Activated T-helper 9 cell treated with anti-CD3 and anti-CD28 coated beads, Interleukin-2, amount 50 U/mL, for 16 hours (primary cell): ENCODE measurements around the gene PSMG1.
"Not testable (repeated sequence)": the region's sequence is repeated elsewhere in the genome, so short reads cannot be mapped to it uniquely, and the experiment has no call there.

Experiments
- DNase-seq: peaks from one replicate; pipeline ENCODE4 v3.0.0-alpha.2; 2020; ENCODE audit warnings: low read depth

The PSMG1 gene

GRCh38 chr21:39183272-39184049 is at the start of gene PSMG1:
TSS of gene PSMG1 (minus strand) at chr21:39183451. CDS start at chr21:39183385, 66 bp downstream.
- DNase-seq = peak; percentile 94

DNA sequence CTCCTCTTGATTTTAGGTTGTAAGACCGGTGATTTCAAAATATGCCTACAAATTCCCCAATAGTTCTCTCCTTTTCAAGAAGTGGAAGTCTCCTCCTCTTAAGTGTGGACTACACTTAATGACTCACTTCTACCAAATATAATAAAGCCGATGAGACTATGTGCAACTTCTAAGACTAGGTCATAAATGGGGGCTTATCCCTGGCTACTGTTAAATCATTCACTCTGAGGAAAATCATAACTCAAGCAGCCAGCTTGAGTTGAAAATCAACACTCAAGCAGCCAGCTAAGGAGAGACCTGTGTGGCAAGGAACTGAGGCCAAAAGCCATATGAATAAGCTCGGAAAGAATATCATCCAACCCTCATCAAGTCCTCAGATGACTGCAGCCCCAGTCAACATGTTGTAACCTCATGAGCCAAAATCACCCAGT is 49.6 kb upstream of the PSMG1 start:
- DNase-seq = no peak

DNA sequence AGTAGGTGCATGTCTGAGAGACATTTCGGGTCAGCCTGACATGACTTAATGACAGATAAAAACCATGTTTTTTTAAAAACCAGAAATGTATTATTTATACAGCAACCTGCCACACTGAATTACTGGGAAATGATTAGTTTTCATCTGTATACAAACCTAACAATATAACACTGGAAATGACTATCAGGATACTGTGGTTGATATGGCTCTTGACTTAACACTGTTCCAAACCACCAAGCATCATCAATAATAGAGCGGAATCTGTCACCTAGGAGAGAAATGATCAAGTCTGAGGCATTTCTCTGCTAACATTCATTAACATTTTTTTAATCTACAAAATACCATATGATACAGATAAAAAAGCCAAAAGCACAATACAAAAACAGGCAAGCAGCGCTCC is 41.7 kb upstream of the PSMG1 start:
- DNase-seq = no peak

- DNase-seq = no peak
These were observed 38.8 kb upstream of the PSMG1 start for GRCh38 chr21:39221997-39222486.

DNA sequence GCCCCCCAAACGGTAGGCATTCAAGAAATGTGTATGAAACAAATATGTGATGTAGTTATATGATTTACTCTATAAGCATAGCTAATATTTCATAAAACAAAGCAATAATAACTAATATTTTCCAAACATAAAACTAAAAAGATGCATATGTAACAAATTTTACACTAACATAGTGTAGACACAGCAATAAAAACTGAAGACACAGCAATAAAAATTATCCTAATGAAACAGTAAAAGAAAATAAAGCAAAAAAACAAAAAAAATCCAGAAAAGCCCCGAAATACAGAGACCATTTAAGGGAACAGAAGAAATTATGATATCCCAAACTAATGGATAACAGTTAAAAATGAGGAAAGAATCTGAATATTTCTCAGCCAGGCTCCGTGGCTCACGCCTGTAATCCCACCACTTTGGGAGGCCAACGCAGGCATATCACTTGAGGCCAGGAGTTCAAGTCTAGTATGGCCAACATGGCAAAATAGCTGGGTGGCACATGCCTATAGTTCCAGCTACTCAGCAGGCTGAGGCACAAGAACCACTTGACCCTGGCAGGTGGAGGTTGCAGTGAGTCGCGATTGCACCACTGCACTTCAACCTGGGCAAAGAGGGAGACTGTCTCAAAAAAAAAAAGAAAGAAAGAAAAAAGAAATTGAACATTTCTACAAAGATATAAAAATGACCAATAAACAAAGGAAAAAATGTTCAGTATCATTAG is 38.2 kb upstream of the PSMG1 start:
- DNase-seq = no peak

DNA sequence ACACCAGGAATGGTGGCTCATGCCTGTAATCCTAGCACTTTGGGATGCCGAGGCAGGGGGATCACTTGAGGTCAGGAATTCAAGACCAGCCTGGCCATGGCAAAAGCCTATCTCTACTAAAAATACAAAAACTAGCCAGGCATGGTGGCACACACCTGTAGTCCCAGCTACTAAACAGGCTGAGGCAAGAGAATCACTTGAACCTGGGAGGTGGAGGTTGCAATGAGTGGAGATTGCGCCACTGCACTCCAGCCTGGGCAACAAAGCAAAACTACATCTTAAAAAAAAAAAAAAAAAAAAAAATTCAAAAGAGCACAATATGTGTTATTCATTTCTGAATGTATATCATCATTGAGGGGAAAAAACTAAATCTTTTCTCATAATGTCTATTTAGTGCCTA is 37.6 kb upstream of the PSMG1 start:
- not testable (repeated sequence) for DNase-seq

GRCh38 chr21:39220150-39220549 is 36.9 kb upstream of the PSMG1 start:
- DNase-seq = no peak

DNA sequence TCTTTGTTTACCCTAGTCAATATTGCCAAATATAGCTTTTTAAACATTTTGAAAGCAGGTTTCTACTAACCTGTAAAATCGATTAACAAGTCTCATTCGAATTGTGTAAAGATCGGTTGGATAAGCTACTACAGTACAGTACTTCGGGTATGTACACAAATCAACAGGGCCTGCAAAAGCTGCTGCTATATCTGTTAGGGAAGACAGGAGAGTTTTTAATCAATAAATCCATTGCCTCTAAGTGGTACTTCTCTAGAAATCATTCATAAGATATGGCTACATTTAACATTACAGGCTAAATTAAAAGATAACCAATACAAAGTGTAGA is 34.8 kb upstream of the PSMG1 start:
- no peak for DNase-seq

- DNase-seq = no peak
These were observed 34.3 kb upstream of the PSMG1 start for GRCh38 chr21:39217356-39218081.

DNA sequence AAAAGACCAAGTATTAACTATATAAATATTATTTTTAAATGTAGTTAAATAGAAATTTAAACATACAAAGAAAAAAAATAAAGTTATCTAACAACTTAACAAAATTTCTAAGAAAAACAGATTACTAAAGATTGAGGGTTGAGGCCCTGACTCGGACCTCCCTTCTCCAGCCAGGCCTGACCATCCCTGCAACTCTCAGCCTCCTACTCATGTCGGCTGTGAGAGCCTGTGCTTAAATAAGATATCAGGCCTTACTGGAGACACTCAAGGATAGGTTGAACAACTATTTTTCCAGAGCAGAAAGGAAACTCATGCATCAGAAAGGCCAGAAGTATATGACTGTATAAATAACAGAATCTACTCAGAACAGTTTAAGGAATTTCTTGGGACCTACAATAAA is 33.0 kb upstream of the PSMG1 start:
- no peak for DNase-seq

DNA sequence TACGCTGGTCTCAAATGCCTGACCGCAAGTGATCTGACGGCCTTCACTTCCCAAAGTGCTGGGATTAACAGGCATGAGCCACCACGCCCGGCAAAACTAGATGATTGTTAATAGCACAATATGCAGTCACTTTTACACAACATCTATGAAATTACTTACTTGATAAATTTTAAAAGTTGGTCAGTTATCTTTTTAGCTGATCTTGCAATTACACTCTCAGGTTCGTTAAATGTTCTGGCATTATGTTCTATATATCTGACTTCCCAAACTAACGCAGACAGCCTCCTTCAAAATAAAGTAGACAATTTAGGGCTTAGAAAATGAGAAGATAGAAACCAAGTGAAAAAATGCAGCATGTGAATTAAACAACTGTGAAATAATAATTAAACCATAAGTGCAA is 31.8 kb upstream of the PSMG1 start:
- DNase-seq = no peak

- no peak for DNase-seq
These were observed 26.1 kb upstream of the PSMG1 start for GRCh38 chr21:39209334-39209688.

DNA sequence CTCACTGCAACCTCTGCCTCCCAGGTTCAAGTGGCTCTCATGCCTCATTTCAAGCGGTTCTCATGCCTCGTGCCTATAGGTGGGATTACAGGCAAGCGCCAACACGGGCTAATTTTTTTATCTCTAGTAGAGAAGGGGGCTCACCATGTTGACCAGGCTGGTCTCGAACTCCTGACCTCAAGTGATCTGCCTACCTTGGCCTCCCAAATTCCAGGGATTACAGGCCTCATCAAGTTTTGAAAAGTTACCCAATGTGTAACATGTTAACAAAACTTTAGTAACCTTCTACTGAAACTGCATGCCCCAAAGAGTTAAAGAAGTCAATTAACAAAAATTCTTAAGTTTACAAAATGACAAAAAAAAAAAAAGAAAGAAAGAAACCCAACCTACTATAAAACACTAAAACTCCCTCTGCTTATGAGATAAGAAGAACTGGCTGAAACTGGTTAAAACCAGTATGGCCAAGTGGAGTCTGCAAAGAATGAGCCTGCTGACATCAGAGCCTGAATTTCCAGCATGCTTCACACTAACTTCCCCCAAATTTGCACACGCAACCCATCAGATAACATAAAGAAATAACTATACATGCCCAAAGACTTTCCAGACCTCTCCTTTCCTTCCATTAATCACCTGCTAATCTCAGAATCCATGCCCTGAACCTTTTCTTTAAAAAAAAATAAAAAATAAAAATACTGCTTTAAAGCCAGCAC is 25.5 kb upstream of the PSMG1 start:
- DNase-seq = no peak

DNA sequence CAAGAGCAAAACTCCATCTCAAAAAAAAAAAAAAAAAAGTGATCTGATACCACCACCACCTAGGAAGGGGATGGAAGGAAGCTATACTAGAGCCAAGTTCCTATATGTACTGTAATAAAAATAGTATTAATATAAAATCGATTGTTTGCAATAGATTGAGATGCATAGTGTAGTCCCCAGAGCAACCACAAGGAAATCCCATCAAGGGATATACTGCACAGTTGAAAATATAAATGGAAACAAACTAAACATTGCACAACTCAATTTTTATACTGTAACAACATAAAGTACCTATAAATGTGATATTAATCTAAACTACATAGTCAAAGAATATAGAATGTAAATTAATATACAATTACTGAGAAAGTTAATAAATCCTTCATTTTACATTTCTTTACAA is 20.9 kb upstream of the PSMG1 start:
- no peak for DNase-seq

DNA sequence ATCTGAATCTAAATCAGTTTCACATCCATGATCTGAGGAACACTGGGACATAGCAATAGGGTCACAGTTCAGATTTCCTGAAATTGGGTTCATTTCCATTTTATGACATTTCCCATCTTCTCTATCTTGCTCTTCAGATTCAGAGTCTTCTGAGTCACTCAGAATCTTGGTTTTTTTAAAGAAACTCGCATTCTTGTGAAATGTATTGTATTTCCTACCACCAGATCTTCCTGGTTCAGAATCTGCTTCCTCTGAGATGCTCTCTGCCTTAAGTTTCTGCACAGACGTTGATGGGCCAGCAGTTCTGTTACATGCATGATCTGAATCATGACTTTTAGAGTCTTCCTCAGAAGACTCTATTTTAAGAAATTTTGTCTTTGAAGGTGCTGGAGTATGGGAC is 15.5 kb upstream of the PSMG1 start:
- DNase-seq = no peak

DNA sequence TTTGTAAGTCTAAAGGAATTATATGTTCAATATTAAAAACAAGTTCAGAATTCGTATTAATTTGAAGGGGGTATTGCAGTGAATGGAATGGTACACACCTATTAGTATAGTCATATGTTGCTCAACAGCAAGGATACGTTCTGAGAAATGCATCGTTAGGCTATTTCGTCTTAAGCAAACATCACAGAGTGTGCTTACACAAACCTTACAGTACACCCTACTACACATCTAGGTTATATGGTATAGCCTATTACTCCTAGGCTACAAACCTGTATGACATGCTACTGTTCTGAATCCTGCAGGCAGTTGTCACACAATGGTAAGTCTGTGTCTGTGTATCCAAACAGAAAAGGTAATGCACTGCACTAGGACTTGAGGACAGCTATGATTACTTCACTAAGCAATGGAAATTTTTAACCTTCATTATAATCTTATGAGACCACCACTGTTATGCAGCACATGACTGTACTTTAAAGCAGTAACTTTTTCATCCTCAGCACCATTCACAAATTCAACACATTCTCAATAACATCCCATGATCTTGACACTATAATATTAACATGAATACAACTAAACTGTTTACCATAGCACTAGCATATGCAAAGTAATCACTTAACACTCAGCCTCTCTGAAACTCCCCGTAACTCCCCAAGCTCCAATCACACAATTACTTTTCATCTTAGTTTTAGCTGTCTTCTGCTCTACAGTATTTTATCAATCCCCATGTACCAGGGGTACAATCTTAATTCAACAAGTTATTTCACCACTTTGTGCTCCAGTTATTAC is 14.4 kb upstream of the PSMG1 start:
- no peak for DNase-seq

DNA sequence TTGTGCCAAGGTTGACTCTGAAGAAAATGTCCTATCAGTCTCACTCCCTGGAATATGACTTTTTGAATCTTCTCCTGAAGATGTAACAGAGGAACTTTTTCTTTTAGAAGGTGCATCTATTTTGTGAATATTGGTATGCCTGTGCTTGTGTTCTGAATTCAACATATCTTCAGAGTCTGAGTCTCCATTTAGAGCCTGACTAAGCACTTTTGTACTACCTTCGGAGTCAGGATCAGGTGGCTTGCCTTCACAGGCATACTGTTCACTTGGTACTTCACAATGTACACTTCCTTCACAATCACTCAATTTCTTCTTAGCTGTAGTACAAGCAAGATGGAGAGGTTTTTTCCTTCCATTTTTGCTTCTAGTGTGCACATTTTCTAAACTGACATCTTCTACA is 13.6 kb upstream of the PSMG1 start:
- DNase-seq = no peak

GRCh38 chr21:39196310-39196709 is 13.1 kb upstream of the PSMG1 start:
- no peak for DNase-seq

DNA sequence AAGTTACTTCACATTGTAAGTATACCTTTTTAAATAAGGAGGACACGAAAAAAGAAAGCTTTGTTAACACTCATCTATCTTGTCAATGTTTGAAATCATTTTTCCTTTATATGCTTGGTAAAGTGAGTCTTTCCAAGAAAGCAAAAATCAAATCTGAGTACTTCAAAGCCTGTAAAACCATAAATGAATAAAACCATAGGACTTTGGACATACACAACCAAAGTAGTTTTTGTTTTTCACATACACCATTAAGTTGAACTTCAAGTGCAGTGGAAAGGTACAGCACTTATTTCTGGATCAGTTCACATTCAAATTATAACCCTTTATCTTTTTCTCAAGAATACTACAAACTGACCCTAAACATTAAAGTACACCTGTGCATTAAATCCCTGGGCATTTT is 10.1 kb upstream of the PSMG1 start:
- DNase-seq = no peak

- DNase-seq = no peak
These were observed 6.8 kb upstream of the PSMG1 start for GRCh38 chr21:39189857-39190604.
